Fibroblast of lung (primary cell): ENCODE results near the gene SH3GL2.

ENCODE experiments used
- EZH2 ChIP-seq: IDR thresholded peaks from 2 replicates; pipeline ENCODE4 v1.5.1; 2012; ENCODE audit warnings: low read length, control low read depth, mild to moderate bottlenecking; ENCODE audit errors: missing control alignments
- TF ChIP-seq, protein P1 (sequence below), 2 donors: IDR thresholded peaks in 1 of 2; conservative IDR thresholded peaks in 1 of 2; 1 replicate in 1 of 2; 2 replicates in 1 of 2; pipeline ENCODE4 v1.5.1; 2011 to 2012; ENCODE audit warnings: low read length in 2 of 2, control low read depth in 1 of 2, inconsistent platforms in 1 of 2, low read depth in 1 of 2, mild to moderate bottlenecking in 1 of 2

DNA sequence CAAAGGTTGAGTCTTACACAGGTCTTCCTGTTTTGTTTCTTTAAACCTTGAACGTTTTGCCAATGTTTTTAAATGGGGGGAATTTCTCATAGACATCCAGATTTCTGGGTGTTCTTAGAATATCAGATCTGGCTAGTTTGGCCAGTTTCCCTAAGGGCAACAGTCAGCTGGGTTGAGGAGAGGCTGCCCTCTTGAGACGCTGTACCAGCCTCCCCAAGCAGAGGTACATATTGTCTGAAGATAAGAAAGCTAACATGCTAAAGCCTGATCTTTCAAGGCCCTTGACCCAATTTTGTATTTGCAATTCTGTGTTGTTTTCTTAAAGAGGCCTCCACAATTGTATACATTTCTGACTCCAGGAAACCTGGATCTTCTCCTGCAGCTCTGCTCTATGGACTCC, 21.9 kb upstream of the SH3GL2 start:
- TF ChIP-seq, protein P1, sequence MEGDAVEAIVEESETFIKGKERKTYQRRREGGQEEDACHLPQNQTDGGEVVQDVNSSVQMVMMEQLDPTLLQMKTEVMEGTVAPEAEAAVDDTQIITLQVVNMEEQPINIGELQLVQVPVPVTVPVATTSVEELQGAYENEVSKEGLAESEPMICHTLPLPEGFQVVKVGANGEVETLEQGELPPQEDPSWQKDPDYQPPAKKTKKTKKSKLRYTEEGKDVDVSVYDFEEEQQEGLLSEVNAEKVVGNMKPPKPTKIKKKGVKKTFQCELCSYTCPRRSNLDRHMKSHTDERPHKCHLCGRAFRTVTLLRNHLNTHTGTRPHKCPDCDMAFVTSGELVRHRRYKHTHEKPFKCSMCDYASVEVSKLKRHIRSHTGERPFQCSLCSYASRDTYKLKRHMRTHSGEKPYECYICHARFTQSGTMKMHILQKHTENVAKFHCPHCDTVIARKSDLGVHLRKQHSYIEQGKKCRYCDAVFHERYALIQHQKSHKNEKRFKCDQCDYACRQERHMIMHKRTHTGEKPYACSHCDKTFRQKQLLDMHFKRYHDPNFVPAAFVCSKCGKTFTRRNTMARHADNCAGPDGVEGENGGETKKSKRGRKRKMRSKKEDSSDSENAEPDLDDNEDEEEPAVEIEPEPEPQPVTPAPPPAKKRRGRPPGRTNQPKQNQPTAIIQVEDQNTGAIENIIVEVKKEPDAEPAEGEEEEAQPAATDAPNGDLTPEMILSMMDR (conservative IDR thresholded peaks at IDR 0.05 in 1 of 2, IDR thresholded peaks at IDR 0.05 in 1 of 2; ENCODE audit: low read depth in 1 of 2, low read length in 2 of 2), result no peak
- no peak for TF ChIP-seq EZH2
